ENCODE measurements around the gene RPL29.

The RPL29 gene

DNA sequence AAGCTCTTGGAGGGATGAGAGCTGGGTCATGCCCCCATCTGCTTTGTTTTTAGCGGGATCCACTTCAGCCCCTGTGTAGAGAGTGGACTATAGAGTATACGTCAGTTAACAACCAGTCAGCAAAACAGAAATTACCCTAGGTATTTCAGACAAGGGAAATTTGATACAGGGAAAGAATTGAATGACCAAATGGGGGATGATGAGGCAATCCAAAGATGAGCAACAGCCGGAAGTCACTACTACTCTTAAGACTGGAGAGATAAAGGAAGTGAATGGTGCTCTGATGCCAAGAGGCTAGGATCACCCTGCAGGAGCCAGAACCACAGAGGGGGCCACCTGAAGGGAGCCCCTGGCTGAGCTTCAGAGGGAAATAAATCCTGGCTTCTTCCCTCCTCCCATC lies 42.2 kb downstream of the RPL29 start:
- no peak overlapping the region for H3K4me2 ChIP-seq (ENCODE audit: low read depth, low read length, poor library complexity, severe bottlenecking)
- H3K9me3 ChIP-seq (ENCODE audit: insufficient read depth, low read length), result no peaks in the 10 kb centered on the region
- H3F3A ChIP-seq (ENCODE audit: insufficient read depth), result no peaks in the 10 kb centered on the region
- H3K79me2 ChIP-seq (ENCODE audit: insufficient read depth, low read length), result no peaks in the 10 kb centered on the region
- H3K36me3 ChIP-seq (ENCODE audit: low read length), result no peaks in the 10 kb centered on the region
- no peak overlapping the region for H3K9ac ChIP-seq (ENCODE audit: low read length)
- H4K20me1 ChIP-seq (ENCODE audit: low read depth, low read length), result no peaks in the 10 kb centered on the region
- TF ChIP-seq, protein P1, sequence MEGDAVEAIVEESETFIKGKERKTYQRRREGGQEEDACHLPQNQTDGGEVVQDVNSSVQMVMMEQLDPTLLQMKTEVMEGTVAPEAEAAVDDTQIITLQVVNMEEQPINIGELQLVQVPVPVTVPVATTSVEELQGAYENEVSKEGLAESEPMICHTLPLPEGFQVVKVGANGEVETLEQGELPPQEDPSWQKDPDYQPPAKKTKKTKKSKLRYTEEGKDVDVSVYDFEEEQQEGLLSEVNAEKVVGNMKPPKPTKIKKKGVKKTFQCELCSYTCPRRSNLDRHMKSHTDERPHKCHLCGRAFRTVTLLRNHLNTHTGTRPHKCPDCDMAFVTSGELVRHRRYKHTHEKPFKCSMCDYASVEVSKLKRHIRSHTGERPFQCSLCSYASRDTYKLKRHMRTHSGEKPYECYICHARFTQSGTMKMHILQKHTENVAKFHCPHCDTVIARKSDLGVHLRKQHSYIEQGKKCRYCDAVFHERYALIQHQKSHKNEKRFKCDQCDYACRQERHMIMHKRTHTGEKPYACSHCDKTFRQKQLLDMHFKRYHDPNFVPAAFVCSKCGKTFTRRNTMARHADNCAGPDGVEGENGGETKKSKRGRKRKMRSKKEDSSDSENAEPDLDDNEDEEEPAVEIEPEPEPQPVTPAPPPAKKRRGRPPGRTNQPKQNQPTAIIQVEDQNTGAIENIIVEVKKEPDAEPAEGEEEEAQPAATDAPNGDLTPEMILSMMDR (IDR thresholded peaks at IDR 0.05; ENCODE audit: insufficient read depth, low read length, poor library complexity, severe bottlenecking), result no peak
- no peak for TF ChIP-seq EZH2phosphoT487 (conservative IDR thresholded peaks at IDR 0.05; ENCODE audit: low read length)
- no peaks in the 10 kb centered on the region for H3K9me2 ChIP-seq (replicated peaks; ENCODE audit: insufficient read depth, low read length)
- H3K27me3 ChIP-seq (ENCODE audit: low read length), result no peaks in the 10 kb centered on the region
- H3K4me3 ChIP-seq (ENCODE audit: insufficient read depth, low read length, poor library complexity, severe bottlenecking), result no peak overlapping the region
- no peak overlapping the region for H2AFZ ChIP-seq (ENCODE audit: low read depth, low read length, severe bottlenecking)
- H3K27ac ChIP-seq (ENCODE audit: low read depth, low read length), result no peak overlapping the region

DNA sequence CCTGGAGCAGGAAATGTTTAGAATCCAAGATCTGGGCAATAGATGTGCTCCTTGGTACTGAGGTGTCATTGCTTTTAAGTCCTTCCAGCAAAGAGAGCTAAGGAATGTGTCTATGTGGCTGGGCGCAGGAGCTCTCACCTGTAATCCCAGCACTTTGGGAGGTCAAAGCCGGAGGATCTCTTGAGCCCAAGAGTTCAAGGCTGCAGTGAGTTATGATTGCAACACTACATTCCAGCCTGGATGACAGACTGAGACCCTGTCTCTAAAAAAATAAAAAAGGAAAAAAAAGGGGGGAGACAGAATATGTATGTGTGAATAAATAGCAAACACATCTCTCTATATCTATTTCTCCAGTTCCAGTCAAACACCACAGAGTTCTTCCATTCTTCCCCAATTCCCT lies 44.8 kb downstream of the RPL29 start:
- Histone ChIP-seq H3K27me3 (ENCODE audit: low read length) (no peaks in the 10 kb centered on the region), H4K20me1 (ENCODE audit: low read depth, low read length) (no peaks in the 10 kb centered on the region), H3K9me2 (replicated peaks; ENCODE audit: insufficient read depth, low read length) (no peaks in the 10 kb centered on the region)

DNA sequence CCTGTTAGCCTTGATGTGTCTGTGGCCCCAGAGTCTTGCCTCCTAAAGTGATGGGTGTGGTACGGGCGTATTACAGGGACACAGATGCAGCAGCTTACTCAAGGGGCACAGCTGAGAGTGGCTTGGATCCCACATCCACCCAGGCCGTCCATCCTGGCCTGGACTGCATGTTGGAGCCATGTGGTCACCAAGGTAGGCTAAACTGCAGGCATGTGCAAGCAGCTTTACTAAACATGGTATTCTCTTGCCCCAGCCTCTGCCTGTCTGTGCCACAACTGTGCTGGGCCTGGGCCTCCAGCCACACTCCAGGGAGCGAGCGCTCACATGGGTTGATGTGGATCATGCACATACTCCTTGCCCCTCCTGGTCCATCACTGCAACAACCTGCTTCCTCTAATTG lies 46.6 kb downstream of the RPL29 start:
- no peaks in the 10 kb centered on the region for H3K79me2 ChIP-seq (ENCODE audit: insufficient read depth, low read length)
- TF ChIP-seq, protein P1 (IDR thresholded peaks at IDR 0.05; ENCODE audit: insufficient read depth, low read length, poor library complexity, severe bottlenecking), result no peak
- TF ChIP-seq EZH2phosphoT487 (conservative IDR thresholded peaks at IDR 0.05; ENCODE audit: low read length), result no peak
- no peak overlapping the region for H3K9ac ChIP-seq (ENCODE audit: low read length)
- H3K4me3 ChIP-seq (ENCODE audit: insufficient read depth, low read length, poor library complexity, severe bottlenecking), result no peak overlapping the region
- no peak overlapping the region for H3K4me2 ChIP-seq (ENCODE audit: low read depth, low read length, poor library complexity, severe bottlenecking)
- H4K20me1 ChIP-seq (ENCODE audit: low read depth, low read length), result no peaks in the 10 kb centered on the region
- H2AFZ ChIP-seq (ENCODE audit: low read depth, low read length, severe bottlenecking), result no peak overlapping the region
- no peak overlapping the region for H3K27ac ChIP-seq (ENCODE audit: low read depth, low read length)
- no peaks in the 10 kb centered on the region for H3K36me3 ChIP-seq (ENCODE audit: low read length)
- no peaks in the 10 kb centered on the region for H3K9me3 ChIP-seq (ENCODE audit: insufficient read depth, low read length)
- no peaks in the 10 kb centered on the region for H3F3A ChIP-seq (ENCODE audit: insufficient read depth)
- no peaks in the 10 kb centered on the region for H3K9me2 ChIP-seq (replicated peaks; ENCODE audit: insufficient read depth, low read length)
- H3K27me3 ChIP-seq (ENCODE audit: low read length), result no peaks in the 10 kb centered on the region

More for the DNA sequence above, 44.8 kb downstream of the RPL29 start:
- Histone ChIP-seq H3K4me3 (ENCODE audit: insufficient read depth, low read length, poor library complexity, severe bottlenecking) (no peak overlapping the region), H2AFZ (ENCODE audit: low read depth, low read length, severe bottlenecking) (no peak overlapping the region), H3K9me3 (ENCODE audit: insufficient read depth, low read length) (no peaks in the 10 kb centered on the region), H3K27ac (ENCODE audit: low read depth, low read length) (no peak overlapping the region), H3F3A (ENCODE audit: insufficient read depth) (no peaks in the 10 kb centered on the region), H3K9ac (ENCODE audit: low read length) (no peak overlapping the region), H3K4me2 (ENCODE audit: low read depth, low read length, poor library complexity, severe bottlenecking) (no peak overlapping the region), H3K36me3 (ENCODE audit: low read length) (no peaks in the 10 kb centered on the region), H3K79me2 (ENCODE audit: insufficient read depth, low read length) (no peaks in the 10 kb centered on the region)
- TF ChIP-seq, protein P1 (IDR thresholded peaks at IDR 0.05; ENCODE audit: insufficient read depth, low read length, poor library complexity, severe bottlenecking), result no peak
- TF ChIP-seq EZH2phosphoT487 (conservative IDR thresholded peaks at IDR 0.05; ENCODE audit: low read length), result no peak

Data from SU-DHL-6 (cell line).